DND-41 (cell line): ENCODE data around the gene PNO1.
"Not testable (repeated sequence)": the region's sequence is repeated elsewhere in the genome, so short reads cannot be mapped to it uniquely, and the experiment has no call there.

Source experiments
- ATAC-seq: fragments of 200-7000 bp; cut with Tn5 transposase; 3 replicates; pipeline ENCODE4 v1.9.1; 2021; ENCODE audit warnings: low read depth; ENCODE audit not compliant: insufficient read depth
- DNase-seq: peaks from one replicate; pipeline ENCODE4 v3.0.0-alpha.2; 2020
- H2AFZ ChIP-seq: 2 replicates; pipeline ENCODE4 v1.6.0; 2012; ENCODE audit warnings: low read depth, low read length
- H3K27ac ChIP-seq: 2 replicates; pipeline ENCODE4 v1.5.1; 2012; ENCODE audit warnings: low read length, inconsistent platforms
- H3K27me3 ChIP-seq: fragments of 200-600 bp; sonication (generic); 2 replicates; pipeline ENCODE4 v1.6.0; 2012; ENCODE audit warnings: low read length, mild to moderate bottlenecking, inconsistent platforms; ENCODE audit not compliant: insufficient read depth, poor library complexity
- H3K36me3 ChIP-seq: 2 replicates; pipeline ENCODE4 v1.5.1; 2012; ENCODE audit warnings: low read length, inconsistent platforms; ENCODE audit not compliant: insufficient read depth
- H3K4me1 ChIP-seq: 2 replicates; pipeline ENCODE4 v1.5.1; 2012; ENCODE audit warnings: mild to moderate bottlenecking, low read length; ENCODE audit not compliant: insufficient read depth
- H3K4me2 ChIP-seq: 2 replicates; pipeline ENCODE4 v1.6.0; 2012; ENCODE audit warnings: mild to moderate bottlenecking, moderate library complexity, low read length, inconsistent platforms; ENCODE audit not compliant: insufficient read depth
- H3K4me3 ChIP-seq, 2 experiments: fragments of 200-600 bp in 1 of 2; shearing (Covaris generic) in 1 of 2; 2 replicates each; pipeline ENCODE4 v1.5.1; 2012 to 2016; ENCODE audit warnings: inconsistent platforms in 2 of 2, low read length in 2 of 2, mild to moderate bottlenecking in 2 of 2, low read depth in 1 of 2, moderate library complexity in 1 of 2
- H3K79me2 ChIP-seq: 2 replicates; pipeline ENCODE4 v1.6.0; 2012; ENCODE audit warnings: low read length, inconsistent platforms; ENCODE audit not compliant: insufficient read depth
- H3K9ac ChIP-seq: 2 replicates; pipeline ENCODE4 v1.6.0; 2012; ENCODE audit warnings: low read depth, mild to moderate bottlenecking, inconsistent platforms, low read length, moderate library complexity
- H3K9me3 ChIP-seq: 2 replicates; pipeline ENCODE4 v1.5.1; 2012; ENCODE audit warnings: low read length, moderate library complexity, mild to moderate bottlenecking, inconsistent platforms; ENCODE audit not compliant: insufficient read depth, severe bottlenecking
- H4K20me1 ChIP-seq: 2 replicates; pipeline ENCODE4 v1.6.0; 2012; ENCODE audit warnings: low read length; ENCODE audit not compliant: insufficient read depth
- EZH2 ChIP-seq: IDR thresholded peaks from 3 replicates; pipeline ENCODE4 v1.6.1; 2012; ENCODE audit warnings: borderline replicate concordance, low read depth, mild to moderate bottlenecking, moderate library complexity, low read length, inconsistent platforms; ENCODE audit not compliant: severe bottlenecking
- TF ChIP-seq, protein P1 (sequence below): IDR thresholded peaks from 2 replicates; pipeline ENCODE4 v1.5.1; 2012; ENCODE audit warnings: borderline replicate concordance, low read length, moderate library complexity, mild to moderate bottlenecking; ENCODE audit not compliant: poor library complexity, severe bottlenecking; ENCODE audit errors: extremely low read depth

The PNO1 gene

DNA sequence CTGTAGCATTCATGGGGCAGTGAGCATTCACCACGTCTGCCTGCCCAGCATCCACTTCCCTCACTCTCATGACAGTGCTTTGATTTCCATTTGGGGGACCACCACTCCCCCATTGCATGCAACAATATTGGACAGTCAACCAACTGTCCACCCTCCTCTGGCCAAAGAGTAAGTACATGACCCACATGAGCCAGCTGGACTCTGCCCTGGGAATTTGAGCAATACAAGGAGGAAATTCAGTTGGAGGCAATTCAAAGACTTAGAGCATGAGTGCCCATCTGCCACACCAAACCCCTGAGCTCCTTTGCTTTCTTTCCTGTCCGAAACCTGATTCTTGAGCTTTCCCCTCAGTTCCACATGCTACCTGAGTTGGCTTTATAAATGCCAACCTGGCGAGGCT is 41.7 kb upstream of the PNO1 start:
- no peaks in the 10 kb centered on the region for H4K20me1 ChIP-seq
- no peak overlapping the region for H3K4me2 ChIP-seq
- H3K36me3 ChIP-seq, result no peaks in the 10 kb centered on the region
- no peaks in the 10 kb centered on the region for H3K9me3 ChIP-seq
- no peaks in the 10 kb centered on the region for H3K4me1 ChIP-seq
- no peaks in the 10 kb centered on the region for H3K79me2 ChIP-seq
- H2AFZ ChIP-seq, result no peak overlapping the region
- ATAC-seq (no peak), DNase-seq (no peak)
- TF ChIP-seq, protein P1, sequence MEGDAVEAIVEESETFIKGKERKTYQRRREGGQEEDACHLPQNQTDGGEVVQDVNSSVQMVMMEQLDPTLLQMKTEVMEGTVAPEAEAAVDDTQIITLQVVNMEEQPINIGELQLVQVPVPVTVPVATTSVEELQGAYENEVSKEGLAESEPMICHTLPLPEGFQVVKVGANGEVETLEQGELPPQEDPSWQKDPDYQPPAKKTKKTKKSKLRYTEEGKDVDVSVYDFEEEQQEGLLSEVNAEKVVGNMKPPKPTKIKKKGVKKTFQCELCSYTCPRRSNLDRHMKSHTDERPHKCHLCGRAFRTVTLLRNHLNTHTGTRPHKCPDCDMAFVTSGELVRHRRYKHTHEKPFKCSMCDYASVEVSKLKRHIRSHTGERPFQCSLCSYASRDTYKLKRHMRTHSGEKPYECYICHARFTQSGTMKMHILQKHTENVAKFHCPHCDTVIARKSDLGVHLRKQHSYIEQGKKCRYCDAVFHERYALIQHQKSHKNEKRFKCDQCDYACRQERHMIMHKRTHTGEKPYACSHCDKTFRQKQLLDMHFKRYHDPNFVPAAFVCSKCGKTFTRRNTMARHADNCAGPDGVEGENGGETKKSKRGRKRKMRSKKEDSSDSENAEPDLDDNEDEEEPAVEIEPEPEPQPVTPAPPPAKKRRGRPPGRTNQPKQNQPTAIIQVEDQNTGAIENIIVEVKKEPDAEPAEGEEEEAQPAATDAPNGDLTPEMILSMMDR, result no peak
- no peak for TF ChIP-seq EZH2
- H3K27ac ChIP-seq, result no peak overlapping the region
- no peak overlapping the region for H3K9ac ChIP-seq
- H3K27me3 ChIP-seq, result no peaks in the 10 kb centered on the region
- no peak overlapping the region for H3K4me3 ChIP-seq

DNA sequence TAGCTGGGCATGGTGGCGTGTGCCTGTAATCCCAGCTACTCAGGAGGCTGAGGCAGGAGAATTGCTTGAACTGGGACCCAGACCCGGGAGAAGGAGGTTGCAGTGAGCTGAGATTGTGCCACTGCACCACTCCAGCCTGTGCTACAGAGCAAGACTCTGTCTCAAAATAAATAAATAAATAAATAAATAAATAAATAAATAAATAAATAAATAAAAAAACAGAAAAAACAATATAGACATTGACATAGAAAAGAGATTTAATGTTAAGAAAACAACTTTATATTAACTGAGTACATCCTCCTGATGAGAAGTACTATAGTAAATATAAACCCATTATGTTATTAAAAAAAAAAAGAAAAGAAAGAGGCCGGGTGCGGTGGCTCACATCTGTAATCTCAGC is 39.8 kb upstream of the PNO1 start:
- not testable (repeated sequence) for H3K4me1 ChIP-seq, H3K27me3 ChIP-seq, H4K20me1 ChIP-seq, H3K9ac ChIP-seq, ATAC-seq, H3K4me3 ChIP-seq, H3K27ac ChIP-seq, H2AFZ ChIP-seq, H3K36me3 ChIP-seq, H3K9me3 ChIP-seq, H3K4me2 ChIP-seq, DNase-seq, H3K79me2 ChIP-seq

DNA sequence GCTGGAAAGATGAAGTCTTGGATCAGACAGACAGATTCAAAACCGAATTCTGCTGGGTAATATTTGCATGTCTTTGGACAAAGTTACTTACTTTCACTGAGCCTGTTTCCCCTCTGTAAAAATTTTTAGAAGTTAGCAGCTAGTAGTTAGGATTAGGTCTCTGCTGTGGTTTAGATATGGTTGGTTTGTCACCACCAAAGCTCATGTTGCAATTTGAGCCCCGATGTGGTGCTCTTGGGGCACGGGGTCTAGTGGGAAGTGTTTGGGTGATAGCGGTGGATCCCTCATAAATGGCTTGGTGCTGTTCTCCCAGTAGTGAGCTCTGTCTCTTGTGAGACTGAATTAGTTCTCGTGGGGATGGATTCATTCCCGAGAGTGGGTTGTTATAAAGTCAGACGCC is 38.9 kb upstream of the PNO1 start:
- no peak overlapping the region for H3K9ac ChIP-seq
- H3K4me3 ChIP-seq, result no peak overlapping the region
- peaks cover 4% of the 10 kb centered on the region; the same call in 1 of the 2 replicates for H3K4me1 ChIP-seq
- DNase-seq, result no peak
- no peaks in the 10 kb centered on the region for H4K20me1 ChIP-seq
- TF ChIP-seq, protein P1, result no peak
- no peak for TF ChIP-seq EZH2
- no peak overlapping the region for H3K4me2 ChIP-seq
- H3K79me2 ChIP-seq, result no peaks in the 10 kb centered on the region
- no peak for ATAC-seq
- no peak overlapping the region for H2AFZ ChIP-seq
- H3K27me3 ChIP-seq, result no peaks in the 10 kb centered on the region
- H3K9me3 ChIP-seq, result no peaks in the 10 kb centered on the region
- no peak overlapping the region for H3K27ac ChIP-seq
- no peaks in the 10 kb centered on the region for H3K36me3 ChIP-seq

DNA sequence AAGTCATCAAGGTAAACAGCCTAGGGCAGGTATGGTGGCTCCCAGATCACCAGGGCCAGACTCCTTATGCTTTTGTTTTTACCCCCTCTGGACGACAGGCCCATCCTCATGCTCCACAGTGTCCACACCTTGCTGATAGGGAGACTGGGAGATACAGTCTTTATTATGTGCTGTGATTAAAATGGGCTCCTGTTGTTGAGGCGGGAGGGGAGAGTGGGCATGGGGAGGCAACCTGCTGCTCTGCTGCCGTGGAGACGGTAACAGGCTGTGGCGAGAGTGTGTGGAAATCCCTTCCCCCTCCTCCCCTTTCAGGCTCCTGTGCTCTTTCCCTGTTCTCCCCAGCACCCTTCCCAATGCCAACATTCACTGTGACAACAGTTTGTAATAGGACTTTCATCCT is 38.2 kb upstream of the PNO1 start:
- H3K36me3 ChIP-seq, result no peaks in the 10 kb centered on the region
- no peak for DNase-seq
- H4K20me1 ChIP-seq, result no peaks in the 10 kb centered on the region
- H3K27me3 ChIP-seq, result no peaks in the 10 kb centered on the region
- H3K4me1 ChIP-seq, result peaks cover 4% of the 10 kb centered on the region; the same call in 1 of the 2 replicates
- no peak overlapping the region for H3K27ac ChIP-seq
- ATAC-seq, result no peak
- no peaks in the 10 kb centered on the region for H3K9me3 ChIP-seq
- TF ChIP-seq, protein P1, result no peak
- no peak for TF ChIP-seq EZH2
- no peaks in the 10 kb centered on the region for H3K79me2 ChIP-seq
- H3K4me3 ChIP-seq, result no peak overlapping the region
- no peak overlapping the region for H3K4me2 ChIP-seq
- H3K9ac ChIP-seq, result no peak overlapping the region
- no peak overlapping the region for H2AFZ ChIP-seq
